HEK293 (cell line): Measurements from ENCODE around the gene CLEC4E.

Source experiments
- CTCF ChIA-PET: fragments of 350-600 bp; formaldehyde crosslinking; extraction: SDS; loops from one replicate; lab custom pipeline; 2021; ENCODE audit warnings: antibody characterized with exemption; lab: Yijun Ruan, JAX
- POLR2A ChIA-PET: fragments of 300-600 bp; formaldehyde crosslinking; extraction: SDS; loops from one replicate; lab custom pipeline; 2020; ENCODE audit warnings: antibody characterized with exemption, inconsistent platforms; lab: Yijun Ruan, JAX
- H3K27ac ChIP-seq: fragments of 200-500 bp; sonication (Bioruptor generic); 2 replicates; pipeline ENCODE4 v1.5.1; 2014; ENCODE audit warnings: low read depth, low read length, control low read depth, inconsistent platforms; ENCODE audit errors: extremely low read depth
- H3K36me3 ChIP-seq, 2 experiments: fragments of 200-500 bp in 1 of 2; sonication (Bioruptor generic) in 1 of 2; 1 replicate in 1 of 2; 2 replicates in 1 of 2; pipeline ENCODE4 v1.5.1; 2014 to 2017; ENCODE audit warnings: inconsistent platforms in 2 of 2, low read length in 2 of 2; ENCODE audit not compliant: control insufficient read depth in 2 of 2, insufficient read depth in 1 of 2
- H3K4me1 ChIP-seq: fragments of 200-500 bp; sonication (Bioruptor generic); 2 replicates; pipeline ENCODE4 v1.5.1; 2014; ENCODE audit warnings: mild to moderate bottlenecking, low read length, inconsistent platforms; ENCODE audit not compliant: control insufficient read depth, insufficient read depth
- H3K4me3 ChIP-seq: 2 replicates; pipeline ENCODE4 v1.5.1; 2011; ENCODE audit warnings: low read depth, mild to moderate bottlenecking, control low read depth, low read length, moderate library complexity
- H3K9me3 ChIP-seq: fragments of 200-500 bp; sonication (Bioruptor generic); 2 replicates; pipeline ENCODE4 v1.5.1; 2014; ENCODE audit warnings: low read depth, low read length, inconsistent platforms; ENCODE audit not compliant: control insufficient read depth, insufficient read depth
- FEZF1 ChIP-seq: fragments of 450-650 bp; formaldehyde crosslinking; IDR thresholded peaks from 2 replicates; pipeline ENCODE4 v1.5.1; 2016; ENCODE audit warnings: missing biosample characterization, missing genetic modification characterization
- HOXD13 ChIP-seq: sonication (generic); formaldehyde crosslinking; IDR thresholded peaks from 2 replicates; pipeline ENCODE4 v1.8.0; 2022; ENCODE audit warnings: missing genetic modification reagents, borderline replicate concordance
- KLF8 ChIP-seq: fragments of 450-650 bp; formaldehyde crosslinking; IDR thresholded peaks from 2 replicates; pipeline ENCODE4 v1.5.1; 2016; ENCODE audit warnings: missing biosample characterization, missing genetic modification characterization
- OVOL3 ChIP-seq: fragments of 450-650 bp; formaldehyde crosslinking; IDR thresholded peaks from 2 replicates; pipeline ENCODE4 v1.5.1; 2016; ENCODE audit warnings: missing biosample characterization, missing genetic modification characterization
- ZBTB7A ChIP-seq: fragments of 450-650 bp; formaldehyde crosslinking; IDR thresholded peaks from 2 replicates; pipeline ENCODE4 v1.5.1; 2016; ENCODE audit warnings: low read depth, missing biosample characterization, missing genetic modification characterization
- ZNF10 ChIP-seq: fragments of 450-650 bp; formaldehyde crosslinking; IDR thresholded peaks from 2 replicates; pipeline ENCODE4 v1.5.1; 2017; ENCODE audit warnings: missing biosample characterization, missing genetic modification characterization
- ZNF138 ChIP-seq: fragments of 450-650 bp; formaldehyde crosslinking; IDR thresholded peaks from 2 replicates; pipeline ENCODE4 v1.5.1; 2016; ENCODE audit warnings: missing biosample characterization, missing genetic modification characterization, borderline replicate concordance
- ZNF174 ChIP-seq: fragments of 450-650 bp; formaldehyde crosslinking; IDR thresholded peaks from 2 replicates; pipeline ENCODE4 v1.5.0; 2017; ENCODE audit warnings: missing biosample characterization, mild to moderate bottlenecking, missing genetic modification characterization
- ZNF214 ChIP-seq: fragments of 450-650 bp; formaldehyde crosslinking; IDR thresholded peaks from 2 replicates; pipeline ENCODE4 v1.5.1; 2017; ENCODE audit warnings: missing biosample characterization, mild to moderate bottlenecking, missing genetic modification characterization, borderline replicate concordance
- ZNF423 ChIP-seq: fragments of 450-650 bp; formaldehyde crosslinking; IDR thresholded peaks from 2 replicates; pipeline ENCODE4 v1.5.1; 2016; ENCODE audit warnings: missing biosample characterization, missing genetic modification characterization
- ZNF596 ChIP-seq: fragments of 450-650 bp; IDR thresholded peaks from 2 replicates; pipeline ENCODE4 v1.5.0; 2018; ENCODE audit warnings: missing biosample characterization, mild to moderate bottlenecking, missing genetic modification characterization, moderate library complexity
- ZNF623 ChIP-seq: fragments of 450-650 bp; formaldehyde crosslinking; IDR thresholded peaks from 2 replicates; pipeline ENCODE4 v1.5.1; 2016; ENCODE audit warnings: missing biosample characterization, missing genetic modification characterization
- ZNF747 ChIP-seq: fragments of 450-650 bp; formaldehyde crosslinking; IDR thresholded peaks from 2 replicates; pipeline ENCODE4 v1.5.1; 2016; ENCODE audit warnings: missing biosample characterization, missing genetic modification characterization
- TF ChIP-seq, protein P1 (sequence below): fragments of 450-650 bp; formaldehyde crosslinking; optimal IDR thresholded peaks from 2 replicates; pipeline ENCODE3; 2016; ENCODE audit warnings: missing biosample characterization, mild to moderate bottlenecking, missing genetic modification characterization
- TF ChIP-seq, protein P2 (sequence below): fragments of 450-650 bp; formaldehyde crosslinking; IDR thresholded peaks from 2 replicates; pipeline ENCODE4 v1.5.1; 2017; ENCODE audit warnings: missing biosample characterization, missing genetic modification characterization

The CLEC4E gene

DNA sequence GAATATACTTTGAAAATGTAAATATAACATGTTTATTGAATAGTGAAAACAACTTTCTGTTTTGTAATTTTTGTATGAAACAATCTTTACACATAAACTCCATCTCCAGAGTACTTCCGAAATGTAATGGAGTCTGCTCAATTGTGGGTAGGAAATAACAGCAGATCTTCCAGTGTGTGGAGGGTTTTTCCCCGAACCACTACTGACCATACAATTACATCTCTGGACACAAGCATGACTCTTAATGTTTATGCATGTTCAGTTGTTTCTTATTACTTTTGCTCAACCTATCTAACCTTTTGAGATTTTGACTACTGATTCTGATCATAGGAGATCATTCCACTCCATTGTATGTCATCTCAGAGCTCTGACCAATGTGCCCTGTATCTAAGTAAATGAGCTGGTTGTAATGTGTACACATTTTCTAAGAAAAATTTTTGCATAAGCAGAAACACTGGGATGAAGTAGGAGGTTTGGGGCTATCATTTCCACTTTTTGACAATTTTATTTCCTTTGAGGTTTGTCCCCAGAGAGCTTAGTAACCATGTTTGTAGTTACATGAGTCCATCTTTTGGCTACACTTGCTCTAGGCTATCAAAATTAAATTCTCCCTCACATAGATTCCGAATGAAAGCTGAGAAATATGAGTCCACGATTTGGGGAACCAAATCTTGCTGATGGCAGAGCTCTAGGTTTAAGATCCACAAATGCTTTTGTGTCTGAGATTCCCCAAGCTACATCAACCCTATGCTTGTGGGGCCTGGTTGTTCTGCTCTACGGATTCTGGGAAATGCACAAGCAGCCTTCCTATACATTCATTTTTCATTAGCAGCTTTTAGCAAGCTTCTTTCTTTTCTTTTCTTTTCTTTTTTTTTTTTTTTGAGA, 48.8 kb downstream of the CLEC4E start:
- no peak overlapping the region for H3K27ac ChIP-seq
- no peaks in the 10 kb centered on the region for H3K4me1 ChIP-seq
- no peaks in the 10 kb centered on the region for H3K9me3 ChIP-seq
- H3K4me3 ChIP-seq: no peak overlapping the region
- no peaks in the 10 kb centered on the region for H3K36me3 ChIP-seq
- TF ChIP-seq ZNF174 (tag by site-specific recombination) (no peak), ZBTB7A (tag by site-specific recombination) (no peak), OVOL3 (no peak), ZNF596 (tag by site-specific recombination) (no peak), FEZF1 (tag by site-specific recombination) (no peak), ZNF214 (tag by site-specific recombination) (no peak), ZNF423 (tag by site-specific recombination) (no peak), ZNF138 (tag by site-specific recombination) (no peak), ZNF623 (tag by site-specific recombination) (no peak), KLF8 (tag by site-specific recombination) (no peak), ZNF10 (no peak), ZNF747 (tag by site-specific recombination) (no peak), HOXD13 (CRISPR knock-in tag) (no peak)
- TF ChIP-seq, protein P1, sequence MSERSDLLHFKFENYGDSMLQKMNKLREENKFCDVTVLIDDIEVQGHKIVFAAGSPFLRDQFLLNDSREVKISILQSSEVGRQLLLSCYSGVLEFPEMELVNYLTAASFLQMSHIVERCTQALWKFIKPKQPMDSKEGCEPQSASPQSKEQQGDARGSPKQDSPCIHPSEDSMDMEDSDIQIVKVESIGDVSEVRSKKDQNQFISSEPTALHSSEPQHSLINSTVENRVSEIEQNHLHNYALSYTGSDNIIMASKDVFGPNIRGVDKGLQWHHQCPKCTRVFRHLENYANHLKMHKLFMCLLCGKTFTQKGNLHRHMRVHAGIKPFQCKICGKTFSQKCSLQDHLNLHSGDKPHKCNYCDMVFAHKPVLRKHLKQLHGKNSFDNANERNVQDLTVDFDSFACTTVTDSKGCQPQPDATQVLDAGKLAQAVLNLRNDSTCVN (tag by site-specific recombination): no peak
- TF ChIP-seq, protein P2, sequence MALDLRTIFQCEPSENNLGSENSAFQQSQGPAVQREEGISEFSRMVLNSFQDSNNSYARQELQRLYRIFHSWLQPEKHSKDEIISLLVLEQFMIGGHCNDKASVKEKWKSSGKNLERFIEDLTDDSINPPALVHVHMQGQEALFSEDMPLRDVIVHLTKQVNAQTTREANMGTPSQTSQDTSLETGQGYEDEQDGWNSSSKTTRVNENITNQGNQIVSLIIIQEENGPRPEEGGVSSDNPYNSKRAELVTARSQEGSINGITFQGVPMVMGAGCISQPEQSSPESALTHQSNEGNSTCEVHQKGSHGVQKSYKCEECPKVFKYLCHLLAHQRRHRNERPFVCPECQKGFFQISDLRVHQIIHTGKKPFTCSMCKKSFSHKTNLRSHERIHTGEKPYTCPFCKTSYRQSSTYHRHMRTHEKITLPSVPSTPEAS (tag by site-specific recombination): no peak
- POLR2A ChIA-PET: no interaction called here
- CTCF ChIA-PET: no interaction called here
